Transverse colon (tissue), 4 donors: Measurements from ENCODE around the gene WDR27. TPM values are rescaled to one million over a fixed set of nuclear protein-coding genes. Genes with fewer than 3 reads are reported as not detected.
A peak's percentile ranks its signal among the peaks of the same experiment; 100 is the strongest.

Source experiments
- DNase-seq: peaks from one replicate; pipeline ENCODE4 v3.0.0-alpha.2; 2019
- H3K27ac ChIP-seq, 4 donors: fragments of 200-600 bp; sonication (generic); 2 replicates each; pipeline ENCODE4 v1.5.1; 2016 to 2018; ENCODE audit warnings: inconsistent platforms in 4 of 4
- H3K27me3 ChIP-seq: fragments of 200-600 bp; sonication (generic); 2 replicates; pipeline ENCODE4 v1.5.1; 2017; ENCODE audit warnings: inconsistent platforms
- H3K36me3 ChIP-seq, 4 donors: fragments of 200-600 bp; sonication (generic); 2 replicates each; pipeline ENCODE4 v1.5.1; 2017 to 2019; ENCODE audit warnings: inconsistent platforms in 4 of 4
- H3K4me1 ChIP-seq, 4 donors: fragments of 200-600 bp; sonication (generic); 2 replicates each; pipeline ENCODE4 v1.5.1; 2017 to 2020; ENCODE audit warnings: inconsistent platforms in 4 of 4
- H3K4me3 ChIP-seq, 4 donors: fragments of 200-600 bp; sonication (generic); 1 replicate in 1 of 4; 2 replicates in 3 of 4; pipeline versions ENCODE4 v1.5.1 to v1.6.1; 2017 to 2019; ENCODE audit warnings: inconsistent platforms in 4 of 4
- H3K9me3 ChIP-seq, 2 donors: fragments of 200-600 bp; sonication (generic); 2 replicates each; pipeline ENCODE4 v1.5.1; 2017 to 2019; ENCODE audit warnings: inconsistent platforms in 2 of 2
- EP300 ChIP-seq: sonication (generic); formaldehyde crosslinking; IDR thresholded peaks from one replicate; pipeline ENCODE4 v1.6.1; 2017; ENCODE audit warnings: antibody characterized with exemption, low read depth
- POLR2A ChIP-seq: fragments of 450-650 bp; IDR thresholded peaks from one replicate; pipeline ENCODE4 v1.6.1; 2016; ENCODE audit warnings: antibody characterized with exemption, mild to moderate bottlenecking, moderate library complexity
- POLR2AphosphoS5 ChIP-seq, 3 donors: sonication (generic); formaldehyde crosslinking; IDR thresholded peaks; one replicate each; pipeline ENCODE4 v1.6.1; 2016; ENCODE audit warnings: antibody characterized with exemption in 3 of 3
- WGBS, 2 donors: methylation state at CpG; one replicate each; pipeline ENCODE4 v1.1.5; 2018; ENCODE audit warnings: low coverage in 1 of 2; 5-methylcytosine and 5-hydroxymethylcytosine counted together
- in situ Hi-C, 4 donors: fragments of 200-750 bp; cut with MboI; loops; one replicate each; pipeline versions ENCODE4 v1.15.0 to v1.15.1; 2017; ENCODE audit warnings: low sequenced_read_pairs in 3 of 4, low pct_ligation_motif_present in 1 of 4, low pct_unique_long_range_greater_than_20kb in 1 of 4
- intact Hi-C: fragments of 100-400 bp; cut with DNase I; formaldehyde crosslinking; loops from one replicate; pipeline ENCODE4 v1.15.1; 2023; ENCODE audit warnings: low total_unique reads
- total RNA-seq, 4 donors: library from RNA; depleted of rRNA; stranded (reverse); fragments of >200 nt; gene quantifications; one replicate each; pipeline ENCODE4 v1.1.0, GENCODE V29; 2016
- TF ChIP-seq, protein P1 (sequence below), 5 experiments: fragments of 200-600 bp in 3 of 5; fragments of 450-650 bp in 2 of 5; sonication (generic) in 3 of 5; IDR thresholded peaks; 1 replicate in 2 of 5; 2 replicates in 3 of 5; pipeline ENCODE4 v1.5.1; 2016 to 2017; ENCODE audit warnings: antibody characterized with exemption in 5 of 5, inconsistent platforms in 3 of 5, mild to moderate bottlenecking in 2 of 5, moderate library complexity in 1 of 5

WDR27 gene
- total RNA-seq, 4 donors from 2014 or later: 44.9 to 75.0 (median 57.0) TPM

DNA sequence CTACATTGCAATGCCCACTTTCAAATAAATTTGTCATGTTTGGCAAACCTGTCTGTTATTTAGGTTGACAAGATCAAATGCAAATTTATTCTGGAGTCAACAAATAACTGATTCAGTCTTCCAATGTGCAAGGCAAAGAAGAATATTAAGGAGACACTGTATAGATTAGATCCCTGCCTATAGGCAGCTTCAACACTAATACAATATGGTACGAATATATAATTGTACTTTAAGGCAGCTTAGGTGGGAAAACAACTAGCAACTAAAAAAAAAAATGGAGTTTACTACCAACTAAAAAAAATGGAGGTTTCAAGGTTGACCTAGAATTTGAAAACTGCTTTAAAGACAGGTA is 24.2 kb upstream of the WDR27 start:
- H3K27ac ChIP-seq: peak overlapping the region in 2 of 4 donors; percentile 88 to 94
- WGBS, 2 donors: 100% methylated on average over 1 of the region's 1 CpG
- in situ Hi-C loops: no loop called here

DNA sequence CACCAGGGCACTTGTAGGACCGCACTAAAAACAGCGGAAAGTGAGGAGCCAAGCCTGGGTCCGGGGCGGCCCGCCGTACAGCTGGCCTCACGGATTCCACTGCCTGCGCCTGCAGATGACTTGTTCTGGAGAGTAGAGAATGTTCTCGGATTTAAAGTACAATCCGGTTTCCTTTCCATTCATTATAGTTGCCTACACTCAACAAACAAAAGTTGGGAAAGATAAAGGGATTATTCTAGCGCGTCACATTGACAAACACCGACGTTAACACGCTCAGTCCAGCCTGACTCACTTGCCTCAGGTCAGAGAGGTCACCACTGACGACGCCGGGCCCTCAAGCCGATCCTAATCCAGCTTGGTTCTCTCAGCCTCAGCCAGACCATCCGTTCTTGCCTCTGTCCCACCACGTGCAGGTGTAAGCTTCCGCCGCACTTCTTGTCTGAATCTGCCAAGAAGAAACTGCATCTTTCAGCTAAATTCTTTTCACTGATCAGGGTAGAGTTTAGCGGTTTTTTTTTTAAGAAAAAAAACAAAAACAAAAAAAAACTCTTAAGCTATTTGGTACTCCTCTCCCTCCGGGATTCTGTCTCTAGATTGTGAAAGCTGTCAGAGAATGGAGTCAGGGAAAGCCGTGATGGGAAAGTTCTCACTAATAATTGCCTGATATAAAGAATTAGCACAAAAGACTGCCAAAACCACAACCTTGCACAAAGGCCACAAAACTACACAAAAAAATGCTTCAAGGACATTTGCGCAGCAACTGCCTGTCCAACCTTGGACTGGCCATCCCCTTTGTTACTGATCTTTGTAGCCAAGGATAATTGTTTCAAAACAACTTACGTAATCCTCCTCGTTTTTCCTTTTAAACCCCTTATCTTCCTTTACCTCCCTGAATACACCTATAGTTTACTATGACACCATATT is 23.6 kb upstream of the WDR27 start:
- no peaks in the 10 kb centered on the region for H3K36me3 ChIP-seq
- TF ChIP-seq POLR2A (peak; percentile 32), EP300 (no peak), POLR2AphosphoS5 (IDR thresholded peaks at IDR 0.05) (peak; percentile 18 to 21 (median 18))
- DNase-seq: peak; percentile 57
- H3K27ac ChIP-seq: peak overlapping the region; percentile 88 to 94 (median 92)
- H3K9me3 ChIP-seq: no peaks in the 10 kb centered on the region
- H3K4me1 ChIP-seq: peaks cover 10 to 28% (median 14%) of the 10 kb centered on the region in 4 donors
- intact Hi-C loops (no loop called here), in situ Hi-C loops (no loop called here)
- H3K27me3 ChIP-seq: no peaks in the 10 kb centered on the region
- WGBS, 2 donors: 26 to 31% methylated on average over 12 to 29 of the region's 29 CpGs
- peak overlapping the region; percentile 52 to 71 (median 65) for H3K4me3 ChIP-seq

More for the DNA sequence above, 24.2 kb upstream of the WDR27 start:
- Histone ChIP-seq H3K27me3 (no peaks in the 10 kb centered on the region), H3K4me1 (peaks cover 10 to 28% (median 14%) of the 10 kb centered on the region in 4 donors), H3K4me3 (no peak overlapping the region), H3K9me3 (no peaks in the 10 kb centered on the region), H3K36me3 (no peaks in the 10 kb centered on the region)
- DNase-seq: no peak
- intact Hi-C loops: no loop called here
- no peak for TF ChIP-seq POLR2A
- no peak for TF ChIP-seq EP300
- TF ChIP-seq, protein P1, sequence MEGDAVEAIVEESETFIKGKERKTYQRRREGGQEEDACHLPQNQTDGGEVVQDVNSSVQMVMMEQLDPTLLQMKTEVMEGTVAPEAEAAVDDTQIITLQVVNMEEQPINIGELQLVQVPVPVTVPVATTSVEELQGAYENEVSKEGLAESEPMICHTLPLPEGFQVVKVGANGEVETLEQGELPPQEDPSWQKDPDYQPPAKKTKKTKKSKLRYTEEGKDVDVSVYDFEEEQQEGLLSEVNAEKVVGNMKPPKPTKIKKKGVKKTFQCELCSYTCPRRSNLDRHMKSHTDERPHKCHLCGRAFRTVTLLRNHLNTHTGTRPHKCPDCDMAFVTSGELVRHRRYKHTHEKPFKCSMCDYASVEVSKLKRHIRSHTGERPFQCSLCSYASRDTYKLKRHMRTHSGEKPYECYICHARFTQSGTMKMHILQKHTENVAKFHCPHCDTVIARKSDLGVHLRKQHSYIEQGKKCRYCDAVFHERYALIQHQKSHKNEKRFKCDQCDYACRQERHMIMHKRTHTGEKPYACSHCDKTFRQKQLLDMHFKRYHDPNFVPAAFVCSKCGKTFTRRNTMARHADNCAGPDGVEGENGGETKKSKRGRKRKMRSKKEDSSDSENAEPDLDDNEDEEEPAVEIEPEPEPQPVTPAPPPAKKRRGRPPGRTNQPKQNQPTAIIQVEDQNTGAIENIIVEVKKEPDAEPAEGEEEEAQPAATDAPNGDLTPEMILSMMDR (IDR thresholded peaks at IDR 0.05): no peak
- no peak for TF ChIP-seq POLR2AphosphoS5 (IDR thresholded peaks at IDR 0.05)

DNA sequence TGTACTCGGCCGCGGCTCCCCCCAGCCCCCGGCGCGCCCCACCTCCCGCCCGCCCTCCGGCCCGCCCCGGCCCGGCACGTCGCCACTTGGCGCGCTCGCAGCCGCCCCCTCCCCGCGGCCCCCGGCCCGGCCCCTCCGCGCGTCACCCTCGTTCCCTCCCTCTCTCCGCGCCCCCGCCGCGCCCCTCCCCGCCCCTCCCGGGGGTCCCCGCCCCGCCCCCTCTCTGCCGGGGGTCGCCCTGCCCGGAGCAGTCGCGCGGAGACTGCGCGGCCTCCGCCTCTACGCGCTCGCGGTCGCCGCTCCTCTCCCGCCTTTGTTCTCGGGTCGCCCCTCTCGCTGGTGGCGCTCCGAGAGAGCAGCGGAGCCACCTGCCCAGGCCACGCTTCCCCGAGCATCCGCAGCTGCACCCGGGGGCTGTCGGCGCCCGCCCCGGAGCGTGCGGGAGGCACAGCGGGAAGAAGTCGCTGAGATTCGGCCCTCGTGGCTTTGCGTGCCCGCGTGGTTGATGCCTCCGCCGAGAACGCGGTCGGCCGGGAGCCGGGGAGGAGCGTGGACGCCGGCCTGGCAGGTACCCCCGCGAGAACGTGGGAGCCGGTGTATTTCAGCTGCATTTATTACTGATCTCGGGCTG is 22.8 kb upstream of the WDR27 start, which contains the start of gene PHF10:
Gene PHF10, minus strand, starts transcription at position 7 of the 631 bp plus-strand sequence. CDS start 569 bp downstream, outside the sequence.
- peak within 1 kb of the TSS; percentile 93 to 97 (median 94) for H3K27ac ChIP-seq
- TF ChIP-seq EP300: no peak
- TF ChIP-seq POLR2AphosphoS5 (IDR thresholded peaks at IDR 0.05): no peak
- TF ChIP-seq, protein P1 (IDR thresholded peaks at IDR 0.05): no peak
- no peak for TF ChIP-seq POLR2A
- intact Hi-C loops: no loop called here
- in situ Hi-C loops: no loop called here
- H3K4me3 ChIP-seq: peak within 1 kb of the TSS; percentile 52 to 94 (median 88)
- 0% methylated on average over 49 of the region's 89 CpGs; no CpG with 5 or more reads in 1 of the 2 donors for WGBS, 2 donors
- H3K4me1 ChIP-seq: peaks cover 10 to 28% (median 14%) of the 10 kb centered on the region in 4 donors
- H3K27me3 ChIP-seq: no peaks in the 10 kb centered on the region
- H3K36me3 ChIP-seq: no peaks in the 10 kb centered on the region
- DNase-seq: peak; percentile 59
- H3K9me3 ChIP-seq: no peaks in the 10 kb centered on the region

DNA sequence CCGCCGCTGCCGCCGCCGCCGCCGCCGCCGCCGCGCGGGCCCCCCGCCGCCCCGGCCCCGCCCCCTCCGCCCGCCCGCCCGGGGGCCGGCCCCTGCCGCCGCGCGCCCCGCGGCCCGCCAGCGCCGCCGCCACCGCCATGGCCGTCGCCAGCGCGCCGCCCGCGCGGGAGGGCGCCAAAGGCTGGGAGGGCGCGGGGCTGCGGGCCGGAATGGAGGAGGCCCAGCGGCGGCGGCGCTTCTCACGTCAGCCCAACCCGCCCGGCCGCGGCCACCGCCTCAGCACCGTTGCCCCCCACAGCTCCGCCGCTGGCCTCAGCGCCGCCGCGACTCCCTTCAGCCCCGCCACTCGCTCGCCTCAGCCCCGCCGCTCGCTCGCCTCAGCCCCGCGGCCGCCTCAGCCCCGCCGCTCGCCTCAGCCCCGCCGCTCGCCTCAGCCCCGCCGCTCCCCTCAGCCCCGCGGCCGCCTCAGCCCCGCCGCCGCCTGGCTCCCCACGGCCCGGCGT is 22.2 kb upstream of the WDR27 start:
- WGBS, 2 donors: 0% methylated on average over 1 of the region's 89 CpGs; no CpG with 5 or more reads in 1 of the 2 donors
- Histone ChIP-seq H3K4me3 (peak overlapping the region; percentile 48 to 89 (median 65)), H3K27ac (peak overlapping the region; percentile 88 to 97 (median 94)), H3K4me1 (peaks cover 10 to 28% (median 14%) of the 10 kb centered on the region in 4 donors), H3K36me3 (no peaks in the 10 kb centered on the region), H3K9me3 (no peaks in the 10 kb centered on the region), H3K27me3 (no peaks in the 10 kb centered on the region)
- intact Hi-C loops: no loop called here
- DNase-seq: peak; percentile 36
- in situ Hi-C loops: no loop called here
- no peak for TF ChIP-seq POLR2A
- TF ChIP-seq, protein P1 (IDR thresholded peaks at IDR 0.05): no peak
